ENCODE results near the gene TAF3. TPM values are rescaled to one million over a fixed set of nuclear protein-coding genes. Genes with fewer than 3 reads are reported as not detected.
A peak's percentile ranks its signal among the peaks of the same experiment; 100 is the strongest.

TAF3 gene
- total RNA-seq, 1 donor from 2014 or later: 4.6 TPM

GRCh38 chr10:8056871-8057331 lies 238.6 kb downstream of the TAF3 start:
- Mint-ChIP-seq H3K9me3 (no peaks in the 10 kb centered on the region), H3K27me3 (ENCODE audit: insufficient read depth, low read depth) (peaks cover 84% of the 10 kb centered on the region), H3K4me3 (peak overlapping the region; percentile 68), H3K4me1 (peaks cover 52% of the 10 kb centered on the region), H3K27ac (no peak overlapping the region), H3K36me3 (no peaks in the 10 kb centered on the region)
- no peak overlapping the region for H3K4me2 ChIP-seq
- DNase-seq (ENCODE audit: low spot score): peak; percentile 46
- no peak overlapping the region for H3K4me3 ChIP-seq
- H2AFZ ChIP-seq (replicated peaks): no peak overlapping the region
- H3F3A ChIP-seq (ENCODE audit: low read depth): peaks cover 63% of the 10 kb centered on the region
- H3K4me1 ChIP-seq: peaks cover 55% of the 10 kb centered on the region
- H3K27ac ChIP-seq: no peak overlapping the region
- H3K27me3 ChIP-seq: peaks cover 100% of the 10 kb centered on the region
- H4K20me1 ChIP-seq (ENCODE audit: low read depth): peaks cover 88% of the 10 kb centered on the region
- H3K36me3 ChIP-seq: no peaks in the 10 kb centered on the region
- no peaks in the 10 kb centered on the region for H3K79me2 ChIP-seq (ENCODE audit: low read depth)
- H3K9ac ChIP-seq: no peak overlapping the region
- no peaks in the 10 kb centered on the region for H3K9me3 ChIP-seq (ENCODE audit: low read depth)
- TF ChIP-seq EZH2phosphoT487 (IDR thresholded peaks at IDR 0.05) (no peak), CTCF (IDR thresholded peaks at IDR 0.05) (no peak), EZH2 (IDR thresholded peaks at IDR 0.05) (no peak)

GRCh38 chr10:8057636-8058273 lies 239.4 kb downstream of the TAF3 start:
- Histone ChIP-seq H3K9ac (no peak overlapping the region), H3K79me2 (ENCODE audit: low read depth) (no peaks in the 10 kb centered on the region), H2AFZ (replicated peaks) (no peak overlapping the region), H3K4me3 (no peak overlapping the region), H3K27ac (no peak overlapping the region), H3K4me1 (peaks cover 55% of the 10 kb centered on the region), H3K27me3 (peaks cover 100% of the 10 kb centered on the region), H4K20me1 (ENCODE audit: low read depth) (peaks cover 84% of the 10 kb centered on the region), H3K9me3 (ENCODE audit: low read depth) (no peaks in the 10 kb centered on the region), H3F3A (ENCODE audit: low read depth) (peaks cover 64% of the 10 kb centered on the region), H3K4me2 (no peak overlapping the region), H3K36me3 (no peaks in the 10 kb centered on the region)
- peaks cover 46% of the 10 kb centered on the region for H3K4me1 Mint-ChIP-seq
- H3K27me3 Mint-ChIP-seq (ENCODE audit: insufficient read depth, low read depth): peaks cover 84% of the 10 kb centered on the region
- TF ChIP-seq EZH2 (IDR thresholded peaks at IDR 0.05) (no peak), EZH2phosphoT487 (IDR thresholded peaks at IDR 0.05) (no peak), CTCF (IDR thresholded peaks at IDR 0.05) (no peak)
- H3K27ac Mint-ChIP-seq: no peak overlapping the region
- H3K9me3 Mint-ChIP-seq: no peaks in the 10 kb centered on the region
- DNase-seq (ENCODE audit: low spot score): peak; percentile 54
- H3K36me3 Mint-ChIP-seq: no peaks in the 10 kb centered on the region
- H3K4me3 Mint-ChIP-seq: no peak overlapping the region

GRCh38 chr10:8058274-8059111 lies 240.2 kb downstream of the TAF3 start:
- Mint-ChIP-seq H3K4me1 (peaks cover 48% of the 10 kb centered on the region), H3K9me3 (no peaks in the 10 kb centered on the region), H3K4me3 (no peak overlapping the region), H3K36me3 (no peaks in the 10 kb centered on the region), H3K27ac (no peak overlapping the region), H3K27me3 (ENCODE audit: insufficient read depth, low read depth) (peaks cover 86% of the 10 kb centered on the region)
- DNase-seq (ENCODE audit: low spot score): no peak
- Histone ChIP-seq H3K4me2 (no peak overlapping the region), H3K4me3 (no peak overlapping the region), H3F3A (ENCODE audit: low read depth) (peaks cover 71% of the 10 kb centered on the region), H3K9me3 (ENCODE audit: low read depth) (no peaks in the 10 kb centered on the region), H3K9ac (no peak overlapping the region), H3K36me3 (no peaks in the 10 kb centered on the region), H3K27ac (no peak overlapping the region), H2AFZ (replicated peaks) (no peak overlapping the region), H3K27me3 (peaks cover 100% of the 10 kb centered on the region), H4K20me1 (ENCODE audit: low read depth) (peaks cover 86% of the 10 kb centered on the region), H3K4me1 (peaks cover 62% of the 10 kb centered on the region), H3K79me2 (ENCODE audit: low read depth) (no peaks in the 10 kb centered on the region)
- TF ChIP-seq EZH2 (IDR thresholded peaks at IDR 0.05) (peak; percentile 72), CTCF (IDR thresholded peaks at IDR 0.05) (no peak), EZH2phosphoT487 (IDR thresholded peaks at IDR 0.05) (peak; percentile 66)

Data from neural progenitor cell (in vitro differentiated cells).